Measurements from ENCODE around the gene MACROD2. TPM values are rescaled to one million over a fixed set of nuclear protein-coding genes. Genes with fewer than 3 reads are reported as not detected.

MACROD2 gene
- total RNA-seq, 1 experiment from 2014 or later = 3.7 TPM

DNA sequence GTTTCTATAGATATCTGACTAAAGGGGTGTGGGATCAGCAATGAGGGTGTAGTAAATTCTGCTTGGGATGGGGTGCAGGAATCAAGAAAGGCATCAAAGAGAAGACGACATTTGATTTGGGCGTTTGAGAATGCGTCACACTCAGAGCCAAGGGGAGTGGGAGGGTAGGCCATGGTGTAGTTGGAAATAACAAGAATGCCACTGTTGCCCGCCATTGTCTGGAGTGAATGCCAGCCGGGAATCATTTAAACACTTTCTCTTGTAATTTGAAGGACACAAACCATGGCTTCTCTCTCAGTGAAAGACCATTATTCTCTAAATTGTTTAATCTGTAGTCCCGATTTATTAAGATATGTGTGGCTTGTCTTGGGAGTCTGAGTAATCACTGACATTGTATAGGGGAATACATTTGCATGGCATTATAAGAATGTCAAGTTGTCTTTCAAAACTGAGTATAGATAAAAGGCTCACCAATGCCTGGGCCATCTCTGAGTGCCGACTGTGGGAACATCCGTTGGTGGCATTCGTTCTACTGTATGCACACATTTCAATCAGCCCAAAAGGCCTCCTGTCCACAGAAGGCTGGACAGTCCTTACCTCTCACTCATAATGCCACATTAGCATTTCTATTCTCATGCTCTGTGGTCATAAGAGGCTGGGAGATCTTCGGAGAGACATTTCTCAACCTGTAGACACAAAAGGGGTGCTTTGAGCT is 1800.1 kb downstream of the MACROD2 start:
- H3K9me3 ChIP-seq (ENCODE audit: control insufficient read depth in 1 of 2, insufficient read depth in 1 of 2, low read depth in 1 of 2, low read length in 2 of 2) = peaks cover 10 to 12% of the 10 kb centered on the region in 2 experiments; a peak in 3 of 4 replicates
- POLR2A ChIA-PET = no interaction called here

DNA sequence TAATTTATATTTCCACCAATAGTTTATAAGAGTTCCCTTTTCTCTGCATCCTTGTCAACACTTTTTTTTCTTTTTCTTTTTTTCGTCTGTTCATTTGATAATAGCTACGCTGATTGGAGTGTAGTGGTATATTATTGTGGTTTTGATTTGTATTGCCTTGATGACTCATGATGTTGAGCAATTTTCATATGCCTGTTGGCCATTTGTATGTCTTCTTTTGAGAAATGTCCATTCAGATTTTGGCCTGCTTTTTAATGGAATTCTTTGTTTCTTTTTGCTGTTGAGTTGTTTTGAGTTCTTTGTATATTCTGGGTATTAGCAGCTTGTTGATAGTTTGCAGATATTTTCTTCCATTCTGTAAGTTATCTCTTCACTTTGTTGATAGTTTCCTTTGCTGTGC is 1804.6 kb downstream of the MACROD2 start:
- intact Hi-C loops (cut with micrococcal nuclease) = no loop called here
- Histone ChIP-seq H3K79me2 (ENCODE audit: insufficient read depth, low read length) (no peaks in the 10 kb centered on the region), H3K9me3 (ENCODE audit: control insufficient read depth in 1 of 2, insufficient read depth in 1 of 2, low read depth in 1 of 2, low read length in 2 of 2) (peaks cover 4 to 7% of the 10 kb centered on the region in 2 experiments; a peak in 2 of 4 replicates), H3K4me1 (ENCODE audit: control insufficient read depth in 1 of 2, insufficient read depth in 2 of 2, low read length in 2 of 2) (no peaks in the 10 kb centered on the region), H2AFZ (ENCODE audit: low read depth, low read length, poor library complexity, severe bottlenecking) (no peak overlapping the region), H3K27me3 (ENCODE audit: insufficient read depth, low read length) (no peaks in the 10 kb centered on the region), H3K27ac (ENCODE audit: low read depth, low read length) (no peak overlapping the region), H4K20me1 (ENCODE audit: insufficient read depth) (no peaks in the 10 kb centered on the region), H3K36me3 (ENCODE audit: control insufficient read depth in 1 of 2, insufficient read depth in 2 of 2, low read length in 2 of 2) (no peaks in the 10 kb centered on the region), H3K9ac (ENCODE audit: low read length) (no peak overlapping the region), H3K4me2 (ENCODE audit: low read length) (no peak overlapping the region), H3K4me3 (replicated peaks in 1 of 2; ENCODE audit: low read depth in 1 of 2, low read length in 2 of 2) (no peak overlapping the region), H3K9me2 (ENCODE audit: insufficient read depth) (no peaks in the 10 kb centered on the region)
- DNase-seq (ENCODE audit: low read depth, low spot score) (no peak), ATAC-seq (no peak)
- RAD21 ChIA-PET (ENCODE audit: low non-redundant PET in 1 of 2, low total read pairs in 2 of 2, uncharacterized antibody in 2 of 2, unreplicated experiment in 2 of 2) = no interaction called here
- POLR2A ChIA-PET = no interaction called here
- no TSS peak for BruUV-seq (replicated peaks)
- TF ChIP-seq CBX3 (IDR thresholded peaks at IDR 0.05; ENCODE audit: low read depth) = no peak
- TF ChIP-seq EZH2 (IDR thresholded peaks at IDR 0.05) = no peak
- no peak for TF ChIP-seq EZH2phosphoT487 (IDR thresholded peaks at IDR 0.05; ENCODE audit: borderline replicate concordance)
- TF ChIP-seq, protein P1, sequence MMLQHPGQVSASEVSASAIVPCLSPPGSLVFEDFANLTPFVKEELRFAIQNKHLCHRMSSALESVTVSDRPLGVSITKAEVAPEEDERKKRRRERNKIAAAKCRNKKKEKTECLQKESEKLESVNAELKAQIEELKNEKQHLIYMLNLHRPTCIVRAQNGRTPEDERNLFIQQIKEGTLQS (IDR thresholded peaks at IDR 0.05) = no peak
- no peak for TF ChIP-seq ZNF274 (IDR thresholded peaks at IDR 0.05; ENCODE audit: low read depth, low read length)
- TF ChIP-seq SIN3A (IDR thresholded peaks at IDR 0.05; ENCODE audit: low read depth) = no peak
- TF ChIP-seq ZFX (IDR thresholded peaks at IDR 0.05) = no peak
- TF ChIP-seq EGR1 (IDR thresholded peaks at IDR 0.05; ENCODE audit: low read depth) = no peak
- TF ChIP-seq POLR2A (IDR thresholded peaks at IDR 0.05; ENCODE audit: borderline replicate concordance, extremely low read depth, insufficient read depth, insufficient read length) = no peak
- no peak for TF ChIP-seq YY1 (IDR thresholded peaks at IDR 0.05; ENCODE audit: extremely low read depth, insufficient replicate concordance, low read depth, low read length)
- no peak for TF ChIP-seq RAD21 (IDR thresholded peaks at IDR 0.05; ENCODE audit: low read depth)
- no peak for TF ChIP-seq SRF (IDR thresholded peaks at IDR 0.05; ENCODE audit: low read depth)
- no peak for TF ChIP-seq JUND (IDR thresholded peaks at IDR 0.05)
- no peak for TF ChIP-seq SP1 (IDR thresholded peaks at IDR 0.05; ENCODE audit: low read depth)
- no peak for TF ChIP-seq CEBPB (IDR thresholded peaks at IDR 0.05; ENCODE audit: low read depth)
- CTCF ChIA-PET = no interaction called here

More for the DNA sequence above, 1800.1 kb downstream of the MACROD2 start:
- H3K27me3 ChIP-seq (ENCODE audit: insufficient read depth, low read length) = no peaks in the 10 kb centered on the region
- ATAC-seq (no peak), DNase-seq (ENCODE audit: low read depth, low spot score) (no peak)
- H3K36me3 ChIP-seq (ENCODE audit: control insufficient read depth in 1 of 2, insufficient read depth in 2 of 2, low read length in 2 of 2) = no peaks in the 10 kb centered on the region
- no peaks in the 10 kb centered on the region for H4K20me1 ChIP-seq (ENCODE audit: insufficient read depth)
- H3K9me2 ChIP-seq (ENCODE audit: insufficient read depth) = no peaks in the 10 kb centered on the region
- intact Hi-C loops (cut with micrococcal nuclease) = no loop called here
- H3K27ac ChIP-seq (ENCODE audit: low read depth, low read length) = no peak overlapping the region
- H3K4me3 ChIP-seq (replicated peaks in 1 of 2; ENCODE audit: low read depth in 1 of 2, low read length in 2 of 2) = no peak overlapping the region
- no peaks in the 10 kb centered on the region for H3K79me2 ChIP-seq (ENCODE audit: insufficient read depth, low read length)
- ChIA-PET RAD21 (ENCODE audit: low non-redundant PET in 1 of 2, low total read pairs in 2 of 2, uncharacterized antibody in 2 of 2, unreplicated experiment in 2 of 2) (no interaction called here), CTCF (no interaction called here)
- no peak overlapping the region for H3K4me2 ChIP-seq (ENCODE audit: low read length)
- no TSS peak for BruUV-seq (replicated peaks)
- TF ChIP-seq, protein P2, sequence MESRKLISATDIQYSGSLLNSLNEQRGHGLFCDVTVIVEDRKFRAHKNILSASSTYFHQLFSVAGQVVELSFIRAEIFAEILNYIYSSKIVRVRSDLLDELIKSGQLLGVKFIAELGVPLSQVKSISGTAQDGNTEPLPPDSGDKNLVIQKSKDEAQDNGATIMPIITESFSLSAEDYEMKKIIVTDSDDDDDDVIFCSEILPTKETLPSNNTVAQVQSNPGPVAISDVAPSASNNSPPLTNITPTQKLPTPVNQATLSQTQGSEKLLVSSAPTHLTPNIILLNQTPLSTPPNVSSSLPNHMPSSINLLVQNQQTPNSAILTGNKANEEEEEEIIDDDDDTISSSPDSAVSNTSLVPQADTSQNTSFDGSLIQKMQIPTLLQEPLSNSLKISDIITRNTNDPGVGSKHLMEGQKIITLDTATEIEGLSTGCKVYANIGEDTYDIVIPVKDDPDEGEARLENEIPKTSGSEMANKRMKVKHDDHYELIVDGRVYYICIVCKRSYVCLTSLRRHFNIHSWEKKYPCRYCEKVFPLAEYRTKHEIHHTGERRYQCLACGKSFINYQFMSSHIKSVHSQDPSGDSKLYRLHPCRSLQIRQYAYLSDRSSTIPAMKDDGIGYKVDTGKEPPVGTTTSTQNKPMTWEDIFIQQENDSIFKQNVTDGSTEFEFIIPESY (IDR thresholded peaks at IDR 0.05; ENCODE audit: extremely low read depth, insufficient replicate concordance, low read length) = no peak
- TF ChIP-seq ELF1 (IDR thresholded peaks at IDR 0.05; ENCODE audit: borderline replicate concordance, low read depth) (no peak), RAD21 (IDR thresholded peaks at IDR 0.05; ENCODE audit: low read depth) (no peak), FOSL1 (IDR thresholded peaks at IDR 0.05; ENCODE audit: low read depth) (no peak), ZNF274 (IDR thresholded peaks at IDR 0.05; ENCODE audit: low read depth, low read length) (no peak), POLR2A (IDR thresholded peaks at IDR 0.05; ENCODE audit: borderline replicate concordance, extremely low read depth, insufficient read depth, insufficient read length) (no peak)
- no peak overlapping the region for H2AFZ ChIP-seq (ENCODE audit: low read depth, low read length, poor library complexity, severe bottlenecking)
- no peak overlapping the region for H3K9ac ChIP-seq (ENCODE audit: low read length)
- no peaks in the 10 kb centered on the region for H3K4me1 ChIP-seq (ENCODE audit: control insufficient read depth in 1 of 2, insufficient read depth in 2 of 2, low read length in 2 of 2)

Data from HCT116 (cell line).